NCI-H2029 (cell line): ENCODE results near the gene CD80.
"Not testable (repeated sequence)": the region's sequence is repeated elsewhere in the genome, so short reads cannot be mapped to it uniquely, and the experiment has no call there.

Experiments used
- DNase-seq: peaks from one replicate; lab custom pipeline; 2025; lab: John Stamatoyannopoulos, UW

The CD80 gene, protein sequence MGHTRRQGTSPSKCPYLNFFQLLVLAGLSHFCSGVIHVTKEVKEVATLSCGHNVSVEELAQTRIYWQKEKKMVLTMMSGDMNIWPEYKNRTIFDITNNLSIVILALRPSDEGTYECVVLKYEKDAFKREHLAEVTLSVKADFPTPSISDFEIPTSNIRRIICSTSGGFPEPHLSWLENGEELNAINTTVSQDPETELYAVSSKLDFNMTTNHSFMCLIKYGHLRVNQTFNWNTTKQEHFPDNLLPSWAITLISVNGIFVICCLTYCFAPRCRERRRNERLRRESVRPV

DNA sequence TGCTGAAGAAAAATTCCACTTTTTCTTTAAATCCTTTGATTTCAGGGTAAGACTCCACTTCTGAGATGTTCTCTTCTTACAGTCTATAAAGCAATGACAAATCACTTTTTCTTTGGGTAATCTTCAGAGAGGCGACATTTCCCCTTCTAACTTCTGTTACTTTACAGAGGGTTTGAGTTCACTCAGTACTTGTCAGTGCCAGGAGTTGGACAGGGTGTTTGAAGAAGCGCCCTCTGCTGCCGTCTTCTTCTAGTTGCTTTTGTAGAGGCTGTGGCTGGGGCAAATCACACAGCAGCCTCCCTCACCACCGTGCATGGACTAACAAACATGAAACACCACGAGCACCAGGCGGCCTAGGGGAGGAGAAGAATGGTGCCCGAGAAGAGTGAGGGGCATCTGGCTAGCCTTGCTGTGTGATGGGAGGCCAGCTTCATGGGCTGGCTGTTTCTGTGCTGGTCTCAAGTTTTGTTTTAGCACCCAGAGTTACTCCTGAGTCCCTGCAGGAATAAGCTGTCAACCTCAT is at the start of gene CD80:
TSS of gene CD80 (minus strand) at position 174 of the 523 bp plus-strand sequence. CDS start 1,886 bp downstream, outside the sequence.
- DNase-seq: no peak

DNA sequence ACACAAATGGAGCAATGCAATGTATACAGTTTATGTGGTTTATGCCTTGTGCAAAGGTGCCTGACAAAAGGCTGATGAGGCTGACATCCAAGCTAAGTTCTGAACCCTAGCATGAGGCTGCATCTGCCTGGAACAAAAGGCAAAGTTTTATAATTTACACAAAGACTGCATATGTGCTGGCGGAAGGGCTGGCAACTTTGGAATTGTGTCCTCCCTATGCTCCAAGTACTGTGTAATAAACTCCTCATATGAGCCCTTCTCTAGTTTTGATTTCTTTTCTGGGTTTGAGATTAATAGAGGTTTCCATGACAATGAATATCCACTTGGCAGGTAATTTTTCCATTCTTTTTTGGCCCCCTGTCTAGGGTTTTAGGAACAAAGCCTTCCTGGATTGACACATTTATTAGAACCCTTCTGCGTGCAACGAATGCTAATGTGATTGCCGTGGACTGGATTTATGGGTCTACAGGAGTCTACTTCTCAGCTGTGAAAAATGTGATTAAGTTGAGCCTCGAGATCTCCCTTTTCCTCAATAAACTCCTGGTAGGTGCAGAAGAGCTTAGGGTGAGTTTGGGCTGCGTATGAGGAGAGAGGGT is 49.1 kb upstream of the CD80 start:
- no peak for DNase-seq

DNA sequence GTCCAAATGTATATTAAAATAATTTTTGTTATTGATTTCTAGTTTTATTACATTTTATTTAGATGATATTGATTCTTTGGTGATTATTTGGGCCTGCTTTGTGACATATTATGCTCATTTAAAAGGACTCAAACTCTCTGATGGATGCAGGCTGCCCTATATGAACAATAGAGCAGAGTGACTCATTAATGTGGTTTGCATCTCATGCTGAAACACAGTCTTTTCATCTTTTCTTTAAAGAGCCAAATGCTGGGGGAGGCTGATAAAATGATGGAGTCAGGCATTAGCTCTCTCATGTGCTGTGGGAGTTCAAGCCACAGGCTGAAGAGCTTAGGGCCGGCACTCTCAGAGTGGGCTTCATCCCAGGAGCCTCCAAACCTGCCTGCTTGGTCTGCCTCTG is 45.5 kb upstream of the CD80 start:
- DNase-seq: no peak

DNA sequence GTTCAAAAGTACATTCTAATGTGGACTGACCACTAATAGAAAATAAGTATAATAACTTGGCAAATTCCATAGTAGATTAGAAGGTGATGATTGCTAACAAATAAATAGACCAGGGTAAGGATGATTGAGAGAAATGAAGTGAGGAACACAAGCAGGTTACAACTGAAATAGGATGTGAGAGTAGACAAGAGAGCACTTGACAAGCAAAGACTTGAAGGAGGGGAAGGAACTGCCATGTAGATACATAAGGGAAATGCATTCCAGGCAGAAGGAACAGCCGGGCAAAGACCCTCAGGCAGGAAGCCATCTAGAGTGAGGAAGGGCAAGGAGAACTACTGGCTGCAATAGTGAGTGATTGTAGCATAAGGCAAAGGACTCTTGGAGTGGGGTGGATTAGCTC is 43.3 kb upstream of the CD80 start:
- DNase-seq: no peak

DNA sequence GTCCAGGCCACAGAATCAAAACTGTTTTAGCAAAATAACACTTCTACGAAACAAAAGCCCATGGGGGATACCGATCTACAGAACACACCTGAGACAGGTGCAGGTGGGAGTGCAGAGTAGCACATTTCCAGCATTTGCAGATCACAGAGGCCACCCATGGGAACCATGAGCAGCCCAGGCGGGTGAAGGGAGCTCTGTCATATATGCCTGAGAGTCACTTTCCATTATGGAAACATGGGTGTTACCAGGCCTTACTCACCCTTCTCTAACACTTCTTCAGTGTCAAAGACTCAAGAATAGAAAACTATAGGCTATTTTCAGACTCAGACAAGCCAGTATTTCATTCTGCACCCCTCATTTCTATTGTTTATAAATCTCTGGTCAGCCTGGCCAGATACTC is 41.7 kb upstream of the CD80 start:
- DNase-seq: no peak

DNA sequence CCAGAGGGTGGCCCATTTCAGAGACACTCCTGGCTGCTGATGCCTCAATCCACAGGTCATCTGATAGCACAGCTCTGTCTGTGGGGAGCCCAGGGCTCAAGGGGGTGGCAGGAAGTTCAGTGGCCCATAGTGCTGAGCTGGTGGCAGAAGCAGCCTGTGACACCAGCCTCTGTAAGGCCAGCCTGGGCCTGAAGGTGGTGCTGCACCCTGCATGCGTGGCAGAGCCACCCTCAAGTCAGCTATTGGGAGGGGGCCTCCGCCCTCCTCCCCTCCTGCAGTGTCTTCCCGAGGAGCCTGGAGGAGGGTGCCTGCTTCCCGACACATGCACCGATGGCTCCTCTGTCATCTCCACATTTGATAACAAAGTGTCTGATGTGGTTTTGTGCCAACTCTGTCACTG is 41.3 kb upstream of the CD80 start:
- DNase-seq: no peak

DNA sequence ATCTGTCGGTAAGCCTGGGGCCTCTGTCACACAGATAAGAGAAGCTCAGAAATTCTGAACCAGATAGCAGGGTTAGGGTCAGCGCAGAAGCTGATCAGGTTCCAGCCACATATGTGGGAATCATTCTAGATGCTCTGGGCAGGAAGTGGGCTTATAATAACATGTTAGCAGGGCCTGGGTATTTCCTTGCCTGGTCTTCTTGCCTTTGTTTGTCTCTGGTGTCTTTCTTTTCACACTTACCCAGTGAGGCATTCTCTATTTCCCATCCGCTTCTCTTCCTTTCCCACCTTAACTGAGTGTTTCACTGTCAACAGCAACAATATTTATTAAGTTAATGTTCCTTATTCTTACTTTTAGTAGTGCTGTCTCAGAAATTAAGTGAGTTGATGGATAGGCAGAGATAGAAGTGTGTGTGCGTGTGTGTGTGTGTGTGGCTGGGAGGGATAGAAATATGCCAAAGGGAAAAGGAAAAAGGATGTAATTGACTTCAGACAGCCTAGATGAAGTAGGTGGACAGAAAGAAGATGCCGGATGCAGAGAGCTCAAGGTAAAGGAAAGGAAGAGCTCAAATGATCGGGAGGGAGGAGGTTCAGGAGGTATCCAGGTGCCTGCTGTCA is 40.3 kb upstream of the CD80 start:
- DNase-seq: no peak

DNA sequence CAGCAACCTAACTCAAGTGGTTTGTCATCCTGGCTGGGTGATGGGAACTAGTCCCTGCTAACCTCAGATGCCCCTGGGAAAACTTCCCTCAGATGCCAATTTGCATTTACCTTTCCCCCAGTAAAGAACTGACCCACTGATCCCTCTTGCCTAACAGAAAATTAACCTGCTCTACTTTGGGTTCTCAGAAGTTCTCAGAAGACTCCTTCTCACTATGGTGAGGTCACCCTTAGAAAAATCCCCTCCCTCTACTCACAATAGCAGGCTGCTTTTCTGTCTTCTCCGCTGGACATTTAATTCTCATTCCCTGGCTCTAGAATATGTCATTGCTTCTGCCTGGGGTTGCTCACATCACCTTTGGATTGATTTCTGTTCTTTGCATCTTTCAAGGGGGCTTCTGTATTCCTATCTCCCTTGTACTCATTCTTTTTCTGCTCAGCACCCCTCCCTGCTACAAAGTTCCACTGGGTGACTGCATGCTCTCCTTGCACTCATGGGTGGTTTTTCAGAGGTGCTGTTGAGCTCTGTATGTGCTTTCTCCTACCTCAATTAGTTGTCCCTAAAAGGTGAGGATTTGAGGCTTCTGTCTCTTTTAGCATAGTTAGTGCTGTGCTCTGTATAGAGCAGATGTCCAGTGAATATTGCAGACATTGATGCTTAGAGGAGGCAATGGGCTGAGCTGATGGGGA is 39.1 kb upstream of the CD80 start:
- no peak for DNase-seq

DNA sequence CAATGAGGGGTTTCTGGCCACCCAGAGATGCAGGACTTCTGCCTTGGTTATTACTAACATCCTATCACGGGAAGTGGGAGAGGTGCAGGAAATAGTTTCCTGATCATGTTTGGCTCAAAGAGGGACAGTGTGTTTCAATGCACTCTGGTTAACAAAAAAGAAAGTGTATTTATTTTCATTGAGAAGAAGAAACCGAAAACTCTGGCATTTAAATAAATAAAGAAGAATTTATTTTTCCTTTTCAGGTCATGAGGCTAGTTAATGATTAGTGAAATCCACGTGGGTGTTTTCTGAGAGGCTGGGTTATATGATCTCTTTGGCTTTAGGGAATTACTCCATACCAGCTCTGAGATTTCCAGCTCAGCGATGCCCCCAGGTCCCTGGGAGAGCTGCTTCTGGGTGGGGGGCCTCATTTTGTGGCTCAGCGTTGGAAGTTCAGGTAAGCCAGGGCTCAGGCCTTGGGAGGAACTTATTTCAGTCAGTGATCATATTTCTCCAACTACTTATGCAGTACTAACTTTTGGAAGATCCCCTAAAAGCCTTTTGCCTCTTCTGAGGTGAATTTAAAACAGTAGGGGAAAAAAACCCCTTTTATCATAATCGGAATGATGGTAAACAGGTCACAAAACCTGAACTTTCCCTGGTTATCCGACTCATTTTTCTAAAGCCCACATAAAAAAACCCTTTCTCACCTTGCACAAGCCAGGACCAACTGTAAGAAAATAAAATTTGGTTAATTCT is 38.3 kb upstream of the CD80 start, which contains the start of gene PLA1A:
TSS of gene PLA1A (plus strand) at position 338 of the 741 bp plus-strand sequence. CDS start at position 367, 29 bp downstream.
- DNase-seq: no peak

DNA sequence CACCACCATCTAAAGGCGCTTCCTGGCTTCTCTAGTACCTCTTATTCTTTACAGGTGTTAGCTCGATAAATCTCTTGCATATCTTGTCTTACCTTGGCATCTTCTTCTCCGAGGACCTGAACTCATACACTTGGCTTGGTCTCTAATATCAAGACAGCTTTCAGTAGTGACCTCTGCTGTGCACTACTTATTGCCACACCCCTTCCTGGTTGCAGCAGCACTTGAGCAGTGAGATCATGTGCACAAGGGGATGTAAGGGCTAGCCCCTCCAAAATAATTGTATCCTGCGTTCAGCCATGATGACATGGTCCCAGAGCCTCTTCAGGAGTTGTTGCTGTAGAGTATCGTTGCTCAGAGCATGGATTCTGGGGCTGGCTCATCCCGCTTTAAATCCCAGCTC is 37.0 kb upstream of the CD80 start:
- DNase-seq: no peak

DNA sequence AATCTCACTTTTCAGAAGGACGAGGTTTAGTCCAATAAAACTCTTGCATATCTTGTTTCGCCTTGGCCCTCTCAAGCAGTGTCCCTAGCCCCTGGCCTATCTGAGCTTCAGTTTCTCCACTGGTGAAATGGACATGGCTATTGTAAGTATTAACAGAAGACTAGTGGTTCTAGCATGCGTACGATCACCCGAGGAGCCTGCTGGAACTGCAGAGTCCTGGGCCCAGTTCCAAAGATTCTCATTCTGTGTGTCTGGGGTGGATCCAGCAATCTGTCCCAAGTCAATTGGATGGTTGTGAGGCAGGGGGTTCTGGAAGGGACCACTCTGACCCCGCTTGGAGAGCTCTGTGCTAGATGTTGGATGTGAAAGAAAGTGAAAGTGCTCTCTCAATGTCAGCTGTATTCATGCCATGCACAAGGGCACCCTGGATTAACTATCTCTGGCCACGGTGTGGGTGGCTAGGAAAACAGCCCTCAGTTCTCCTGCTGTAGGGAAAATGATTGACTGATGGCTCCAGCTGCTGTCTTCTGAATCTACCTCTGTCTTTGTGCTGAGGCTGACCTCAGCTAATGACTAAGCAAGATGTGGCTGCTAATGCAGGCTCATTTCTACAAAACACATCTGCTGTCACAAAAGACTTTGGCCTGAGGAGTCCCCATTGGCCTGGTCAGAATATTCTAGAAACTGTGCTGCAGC is 36.4 kb upstream of the CD80 start:
- no peak for DNase-seq

DNA sequence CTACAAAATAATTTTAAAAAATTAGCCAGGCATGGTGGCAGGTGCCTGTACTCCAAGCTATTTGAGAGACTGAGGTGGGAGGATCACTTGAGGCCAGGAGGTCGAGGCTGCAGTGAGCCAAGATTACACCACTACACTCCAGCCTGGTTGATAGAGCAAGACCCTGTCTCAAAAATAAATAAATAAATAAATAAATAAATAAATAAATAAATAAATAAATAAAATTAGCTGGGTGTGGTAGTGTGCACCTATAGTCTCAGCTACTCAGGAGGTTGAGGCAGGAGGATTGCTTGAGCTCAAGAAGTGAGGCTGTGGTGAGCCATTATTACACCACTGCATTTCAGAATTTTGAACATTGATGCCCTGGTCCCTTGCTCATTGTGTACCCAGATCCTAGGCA is 35.5 kb upstream of the CD80 start:
- not testable (repeated sequence) for DNase-seq

DNA sequence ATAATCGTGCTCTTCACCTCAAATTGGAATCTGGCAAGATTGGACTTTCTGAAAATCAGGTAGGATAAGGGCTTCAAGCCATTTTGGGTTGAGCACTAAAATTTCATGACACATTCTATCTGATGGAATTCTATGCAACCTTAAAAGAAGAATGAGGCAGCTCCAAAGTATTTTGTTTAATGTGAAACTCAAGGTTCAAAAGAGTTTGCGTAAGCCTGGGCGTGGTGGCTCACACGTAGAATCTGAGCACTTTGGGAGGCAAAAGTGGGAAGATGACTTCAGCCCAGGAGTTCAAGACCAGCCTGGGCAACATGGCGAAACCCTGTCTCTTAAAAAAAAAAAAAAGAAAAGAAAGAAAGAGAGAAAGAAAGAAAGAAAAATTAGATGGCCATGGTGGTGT is 34.7 kb upstream of the CD80 start:
- no peak for DNase-seq

DNA sequence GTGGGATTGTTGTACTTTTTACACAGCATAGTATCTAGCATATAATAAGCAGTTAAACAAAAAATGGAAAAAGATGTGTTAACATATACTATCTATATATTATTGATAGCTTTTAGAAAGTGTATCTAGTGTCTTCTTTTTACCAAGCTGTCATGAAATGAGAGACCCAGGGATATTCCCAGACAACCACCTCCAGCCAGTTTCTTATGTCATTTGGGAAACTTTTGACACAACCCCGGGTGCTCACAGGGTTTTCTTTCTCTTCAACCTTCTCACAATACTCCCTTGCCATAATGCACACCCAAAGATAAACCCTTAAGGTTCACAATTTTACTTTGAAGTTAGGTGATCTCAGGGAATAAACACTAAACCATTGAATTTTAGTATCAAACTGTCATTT is 33.4 kb upstream of the CD80 start:
- DNase-seq: no peak

DNA sequence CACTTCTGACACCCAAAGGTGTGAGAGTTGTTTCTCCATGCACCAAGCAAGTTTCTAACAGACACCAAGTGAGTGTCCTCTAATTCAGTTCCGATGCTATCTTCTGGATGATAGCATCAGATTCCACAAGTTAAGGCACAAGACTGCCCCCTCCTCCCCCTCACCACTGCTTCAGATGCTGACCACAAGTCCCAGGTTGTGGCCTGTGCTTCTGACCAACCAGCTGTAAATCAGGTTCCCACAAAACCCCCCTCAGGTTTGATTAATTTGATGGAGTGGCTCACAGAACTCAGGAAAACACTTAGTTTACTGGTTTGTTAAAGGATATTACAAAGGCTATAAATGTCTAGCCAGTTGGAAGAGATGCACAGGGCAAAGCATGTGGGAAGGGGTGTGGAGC is 31.3 kb upstream of the CD80 start:
- no peak for DNase-seq

DNA sequence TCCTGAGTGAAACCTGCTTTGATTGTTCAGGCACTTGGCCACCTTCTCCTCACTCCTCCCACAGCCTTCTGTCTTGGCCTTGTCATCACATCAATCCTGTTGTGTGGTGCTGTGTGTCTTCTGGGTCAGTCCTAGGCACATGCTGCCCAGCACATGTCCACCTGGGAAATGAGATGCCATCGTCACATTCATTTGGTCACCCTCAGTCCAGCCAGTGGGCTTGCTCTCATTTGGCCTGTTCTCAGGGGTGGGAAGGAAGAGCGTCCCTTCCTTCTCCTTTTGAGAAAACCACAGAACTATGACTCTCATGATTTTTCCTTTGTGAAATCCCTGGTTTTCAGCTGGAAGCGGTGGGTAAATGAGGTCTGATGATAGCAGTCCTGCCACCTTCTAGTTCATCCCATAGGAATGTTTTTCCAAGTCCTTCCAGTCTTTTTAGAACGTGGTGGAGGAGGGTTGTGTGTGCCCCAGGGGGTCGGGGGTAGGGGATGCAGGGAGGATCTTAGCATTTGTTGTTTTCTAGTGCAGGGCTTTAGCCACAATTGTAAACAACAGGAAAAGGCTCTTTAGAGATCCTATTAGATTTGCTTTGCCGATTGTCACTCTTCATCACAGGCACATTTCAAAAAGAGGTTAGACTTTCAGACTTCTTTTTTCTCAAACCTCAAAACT is 29.8 kb upstream of the CD80 start:
- no peak for DNase-seq

DNA sequence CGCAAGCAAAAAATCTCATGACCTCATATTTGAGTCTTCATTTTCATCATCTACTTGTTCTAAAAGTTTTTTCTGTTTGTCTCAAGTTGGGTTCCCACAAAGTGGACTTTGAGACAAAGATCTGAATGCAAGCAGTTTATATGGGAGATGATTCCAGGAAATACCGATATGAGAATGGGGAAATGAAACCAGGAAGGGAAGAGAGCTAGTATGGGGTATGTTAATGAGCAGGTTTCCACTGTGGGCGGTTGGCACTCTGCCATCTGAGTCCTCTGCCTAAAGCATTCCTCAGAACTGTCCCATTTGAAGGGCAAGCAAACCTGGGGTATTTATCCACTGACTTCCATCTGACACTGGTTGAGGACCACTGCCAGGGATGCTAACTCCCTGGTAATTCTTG is 28.7 kb upstream of the CD80 start:
- DNase-seq: no peak

DNA sequence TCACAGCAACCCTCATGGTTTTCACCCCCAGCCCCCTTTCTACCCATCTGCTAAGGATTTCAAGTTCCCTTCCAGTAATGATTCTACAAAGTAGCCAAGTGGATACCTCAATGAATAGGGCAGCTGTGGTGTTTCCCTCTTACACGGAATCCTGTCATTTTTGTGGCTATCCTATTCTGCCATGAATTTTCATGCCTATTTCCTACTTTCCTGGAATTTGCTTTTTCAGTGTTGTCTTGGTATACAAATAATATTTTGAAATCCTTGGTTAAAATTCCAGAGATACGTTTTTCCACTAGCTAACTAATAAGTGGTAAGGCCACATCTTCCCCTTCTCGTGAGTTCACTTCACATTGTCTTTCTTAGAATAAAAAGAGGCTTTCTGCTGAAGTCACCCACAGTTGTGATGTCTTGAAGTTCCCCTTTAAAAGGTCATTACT is 27.3 kb upstream of the CD80 start:
- DNase-seq: no peak

DNA sequence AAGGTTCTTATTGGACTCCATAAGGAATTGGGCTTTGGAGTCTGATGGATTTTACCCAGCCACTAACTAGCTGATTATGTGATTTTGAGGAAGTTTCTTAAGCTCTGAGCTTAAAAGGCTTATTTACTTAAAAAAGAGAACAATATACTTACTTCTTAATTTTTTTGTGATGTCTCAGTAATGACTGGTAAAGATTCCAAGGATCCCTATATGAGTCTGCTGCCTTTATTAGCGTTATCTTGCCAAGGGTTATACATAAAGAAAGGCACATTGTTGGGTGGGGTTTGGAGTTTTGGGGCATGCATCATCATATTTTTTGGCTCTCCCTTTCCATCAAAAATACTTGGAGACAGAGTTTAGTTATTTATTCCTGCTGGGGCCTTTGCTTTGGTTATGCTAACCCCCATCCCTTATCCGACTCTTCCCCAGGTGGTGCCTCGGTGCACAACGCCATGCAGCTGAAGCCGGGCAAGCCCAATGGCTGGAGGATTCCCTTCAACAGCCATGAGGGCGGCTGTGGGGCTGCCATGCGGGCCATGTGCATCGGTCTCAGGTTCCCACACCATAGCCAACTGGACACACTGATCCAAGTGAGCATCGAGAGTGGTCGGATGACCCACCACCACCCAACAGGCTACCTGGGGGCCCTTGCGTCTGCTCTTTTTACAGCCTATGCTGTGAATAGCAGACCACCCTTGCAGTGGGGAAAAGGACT is 26.6 kb upstream of the CD80 start:
- no peak for DNase-seq

DNA sequence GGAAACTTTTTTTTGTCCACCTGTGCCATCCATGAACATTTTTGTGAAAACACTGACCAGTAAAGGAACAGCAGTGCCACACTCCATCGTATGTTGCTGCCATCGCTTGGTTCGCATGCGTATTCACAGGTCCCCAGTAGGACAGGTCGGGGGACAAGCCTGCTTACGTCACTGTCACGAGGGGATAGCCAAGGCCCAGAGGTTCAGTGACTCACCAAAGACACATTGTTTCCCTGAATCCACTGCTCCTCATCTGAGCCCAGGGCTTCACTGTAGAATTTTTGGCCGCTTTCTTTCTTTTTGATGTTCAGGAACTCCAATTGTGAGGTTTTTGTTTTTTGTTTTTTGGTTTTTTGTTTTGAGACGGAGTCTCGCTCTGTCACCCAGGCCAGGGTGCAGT is 25.8 kb upstream of the CD80 start:
- DNase-seq: no peak
